Colonic mucosa (tissue), 4 donors: ENCODE data around the gene C1QTNF5. TPM values are rescaled to one million over a fixed set of nuclear protein-coding genes. Genes with fewer than 3 reads are reported as not detected.
A peak's percentile ranks its signal among the peaks of the same experiment; 100 is the strongest.

Source experiments
- DNase-seq: peaks from one replicate; pipeline ENCODE4 v3.0.0-alpha.2; 2020
- H3K27ac ChIP-seq: fragments of 200-600 bp; one replicate; pipeline ENCODE4 v1.8.0; 2021
- H3K27me3 ChIP-seq: fragments of 200-600 bp; one replicate; pipeline ENCODE4 v1.8.0; 2021
- H3K36me3 ChIP-seq: fragments of 200-600 bp; one replicate; pipeline ENCODE4 v1.8.0; 2021
- H3K4me1 ChIP-seq: fragments of 200-600 bp; one replicate; pipeline ENCODE4 v1.8.0; 2021; ENCODE audit warnings: mild to moderate bottlenecking
- H3K4me3 ChIP-seq: fragments of 200-600 bp; one replicate; pipeline ENCODE4 v1.8.0; 2021
- H3K9ac ChIP-seq, 2 donors: one replicate each; pipeline ENCODE4 v1.7.0; 2013; ENCODE audit warnings: control low read depth in 2 of 2, low read depth in 2 of 2, low read length in 2 of 2
- H3K9me3 ChIP-seq: fragments of 200-600 bp; one replicate; pipeline ENCODE4 v1.8.0; 2021
- CTCF ChIP-seq: fragments of 200-600 bp; IDR thresholded peaks from one replicate; pipeline ENCODE4 v1.8.0; 2022; ENCODE audit warnings: antibody characterized with exemption, mild to moderate bottlenecking
- intact Hi-C: fragments of 100-400 bp; cut with DNase I; formaldehyde crosslinking; loops from one replicate; pipeline ENCODE4 v1.14.1; 2022
- total RNA-seq, 2 donors: library from RNA; stranded (reverse); fragmentation: NEBNext Ultra II Directional in 1 of 2; extraction: Animal tissue kit (Norgen Biotek cat#: 25700) in 1 of 2; gene quantifications; one replicate each; pipeline ENCODE4 v1.2.1, GENCODE V29; 2021
- donor health status: healthy.
- donor health status: DM: no; HTN: no; CAD: no.
- donor health status: DM: no; HTN: no; CAD: no.

Gene C1QTNF5
- total RNA-seq, 2 donors from 2014 or later: 5.3 to 8.7 TPM

- Histone ChIP-seq H3K4me3 (peak overlapping the region; percentile 44), H3K27me3 (peaks cover 24% of the 10 kb centered on the region), H3K9ac (peak overlapping the region in 1 of 2 donors; percentile 30), H3K27ac (no peak overlapping the region), H3K36me3 (no peaks in the 10 kb centered on the region), H3K4me1 (peaks cover 7% of the 10 kb centered on the region), H3K9me3 (no peaks in the 10 kb centered on the region)
- no peak for DNase-seq
- TF ChIP-seq CTCF: no peak
- intact Hi-C loops: no loop called here
Measured at GRCh38 chr11:119314726-119315125, 26.0 kb downstream of the C1QTNF5 start.

GRCh38 chr11:119310682-119311052 is 30.0 kb downstream of the C1QTNF5 start:
- intact Hi-C loops: no loop called here
- H3K36me3 ChIP-seq: no peaks in the 10 kb centered on the region

GRCh38 chr11:119309953-119310681 is 30.6 kb downstream of the C1QTNF5 start:
- H3K36me3 ChIP-seq: no peaks in the 10 kb centered on the region
- H3K4me1 ChIP-seq: peaks cover 3% of the 10 kb centered on the region
- no peak for DNase-seq
- intact Hi-C loops: no loop called here
- H3K4me3 ChIP-seq: no peak overlapping the region
- peaks cover 6% of the 10 kb centered on the region for H3K27me3 ChIP-seq
- H3K9me3 ChIP-seq: no peaks in the 10 kb centered on the region
- no peak for TF ChIP-seq CTCF
- no peak overlapping the region for H3K27ac ChIP-seq
- H3K9ac ChIP-seq: no peak overlapping the region

More at GRCh38 chr11:119310682-119311052, 30.0 kb downstream of the C1QTNF5 start:
- no peak overlapping the region for H3K4me3 ChIP-seq
- H3K27ac ChIP-seq: no peak overlapping the region
- peaks cover 7% of the 10 kb centered on the region for H3K4me1 ChIP-seq
- H3K9ac ChIP-seq: no peak overlapping the region
- no peak for TF ChIP-seq CTCF
- peaks cover 12% of the 10 kb centered on the region for H3K27me3 ChIP-seq
- DNase-seq: no peak
- H3K9me3 ChIP-seq: no peaks in the 10 kb centered on the region

GRCh38 chr11:119309411-119309810 is 31.3 kb downstream of the C1QTNF5 start:
- DNase-seq: no peak
- Histone ChIP-seq H3K36me3 (no peaks in the 10 kb centered on the region), H3K27ac (no peak overlapping the region), H3K27me3 (peaks cover under 1% of the 10 kb centered on the region), H3K9me3 (no peaks in the 10 kb centered on the region), H3K4me1 (no peaks in the 10 kb centered on the region), H3K9ac (no peak overlapping the region), H3K4me3 (no peak overlapping the region)
- no peak for TF ChIP-seq CTCF
- intact Hi-C loops: no loop called here

- intact Hi-C loops: no loop called here
- H3K27ac ChIP-seq: no peak overlapping the region
- H3K4me1 ChIP-seq: no peaks in the 10 kb centered on the region
- no peaks in the 10 kb centered on the region for H3K9me3 ChIP-seq
- no peak overlapping the region for H3K4me3 ChIP-seq
- no peaks in the 10 kb centered on the region for H3K36me3 ChIP-seq
- no peak for TF ChIP-seq CTCF
- no peak for DNase-seq
- H3K27me3 ChIP-seq: no peaks in the 10 kb centered on the region
- no peak overlapping the region for H3K9ac ChIP-seq
Measured at GRCh38 chr11:119307974-119308373, 32.7 kb downstream of the C1QTNF5 start.
